Dedifferentiated amniotic fluid mesenchymal stem cell (primary cell): ENCODE measurements around the gene OTUB2.
A peak's percentile ranks its signal among the peaks of the same experiment; 100 is the strongest.
"Not testable (repeated sequence)": the region's sequence is repeated elsewhere in the genome, so short reads cannot be mapped to it uniquely, and the experiment has no call there.

Experiments
- DNase-seq: peaks from one replicate; pipeline ENCODE4 v3.0.0-alpha.2; 2016; ENCODE audit errors: extremely low spot score

Gene OTUB2

GRCh38 chr14:94056579-94057308 lies 30.6 kb downstream of the OTUB2 start:
- DNase-seq = no peak

- no peak for DNase-seq
Measured at GRCh38 chr14:94058128-94058673, 32.1 kb downstream of the OTUB2 start.

GRCh38 chr14:94058674-94059138 lies 32.6 kb downstream of the OTUB2 start:
- DNase-seq = no peak

GRCh38 chr14:94059998-94060397 lies 33.9 kb downstream of the OTUB2 start:
- DNase-seq = no peak

GRCh38 chr14:94062344-94062940 lies 36.3 kb downstream of the OTUB2 start:
- DNase-seq = peak; percentile 37

- no peak for DNase-seq
Measured at GRCh38 chr14:94066089-94066676, 40.0 kb downstream of the OTUB2 start.

GRCh38 chr14:94072076-94072475 lies 45.9 kb downstream of the OTUB2 start:
- DNase-seq = not testable (repeated sequence)

GRCh38 chr14:94074534-94074933 lies 48.4 kb downstream of the OTUB2 start:
- no peak for DNase-seq

- DNase-seq = no peak
Measured at GRCh38 chr14:94075008-94075407, 48.9 kb downstream of the OTUB2 start.

- no peak for DNase-seq
Measured at GRCh38 chr14:94077111-94077821, 51.1 kb downstream of the OTUB2 start.

GRCh38 chr14:94077823-94078222 lies 51.7 kb downstream of the OTUB2 start:
- DNase-seq = no peak

- peak; percentile 38 for DNase-seq
Measured at GRCh38 chr14:94079891-94080620, 53.9 kb downstream of the OTUB2 start.

GRCh38 chr14:94080621-94081385 lies 54.7 kb downstream of the OTUB2 start, which contains the start of the genes DDX24 and IFI27L1:
TSS of gene DDX24 (minus strand) at chr14:94081202. CDS start at chr14:94079742, 1,460 bp downstream.
TSS of gene IFI27L1 (plus strand) at chr14:94081310. CDS start at chr14:94096938, 15,628 bp downstream.
- DNase-seq = peak; percentile 94

GRCh38 chr14:94081386-94081820 lies 55.3 kb downstream of the OTUB2 start:
- DNase-seq = no peak

GRCh38 chr14:94087891-94088290 lies 61.8 kb downstream of the OTUB2 start:
- DNase-seq = no peak

GRCh38 chr14:94088516-94088915 lies 62.4 kb downstream of the OTUB2 start:
- DNase-seq = no peak

- DNase-seq = no peak
Measured at GRCh38 chr14:94089479-94089878, 63.3 kb downstream of the OTUB2 start.

GRCh38 chr14:94093418-94093817 lies 67.3 kb downstream of the OTUB2 start:
- no peak for DNase-seq

- no peak for DNase-seq
Measured at GRCh38 chr14:94097091-94097490, 71.0 kb downstream of the OTUB2 start.
